KMS-11 (cell line): ENCODE results near the gene HTATIP2.
A peak's percentile ranks its signal among the peaks of the same experiment; 100 is the strongest.

Experiments
- H2AFZ ChIP-seq: fragments of 200-600 bp; sonication (generic); 2 replicates; pipeline ENCODE4 v1.6.1; 2016; ENCODE audit warnings: antibody characterized with exemption, mixed run types, low read depth
- H3K27ac ChIP-seq: fragments of 200-600 bp; sonication (generic); 2 replicates; pipeline ENCODE4 v1.6.1; 2016; ENCODE audit warnings: mild to moderate bottlenecking, mixed run types
- H3K27me3 ChIP-seq: fragments of 200-600 bp; sonication (generic); 2 replicates; pipeline ENCODE4 v1.6.1; 2017; ENCODE audit warnings: mild to moderate bottlenecking, low read depth, mixed run types, moderate library complexity; ENCODE audit not compliant: insufficient read depth
- H3K36me3 ChIP-seq: fragments of 200-600 bp; sonication (generic); 2 replicates; pipeline ENCODE4 v1.6.1; 2017; ENCODE audit warnings: mild to moderate bottlenecking, mixed run types; ENCODE audit not compliant: insufficient read depth
- H3K4me1 ChIP-seq: fragments of 200-600 bp; sonication (generic); 2 replicates; pipeline ENCODE4 v1.6.1; 2016; ENCODE audit warnings: mild to moderate bottlenecking, low read depth, mixed run types; ENCODE audit not compliant: poor library complexity, severe bottlenecking
- H3K4me2 ChIP-seq: fragments of 200-600 bp; sonication (generic); 2 replicates; pipeline ENCODE4 v1.7.0; 2016; ENCODE audit warnings: mild to moderate bottlenecking, mixed run types
- H3K4me3 ChIP-seq: fragments of 200-600 bp; sonication (generic); IDR thresholded peaks from 2 replicates; pipeline ENCODE4 v1.6.1; 2017; ENCODE audit warnings: low read depth, low read length, mixed read lengths; ENCODE audit not compliant: insufficient read depth
- H3K79me2 ChIP-seq: fragments of 200-600 bp; sonication (generic); 2 replicates; pipeline ENCODE4 v1.6.1; 2016; ENCODE audit warnings: low read depth, mixed run types; ENCODE audit not compliant: insufficient read depth
- H3K9ac ChIP-seq: fragments of 200-600 bp; sonication (generic); 2 replicates; pipeline ENCODE4 v1.6.1; 2016; ENCODE audit warnings: mild to moderate bottlenecking, mixed run types
- H4K20me1 ChIP-seq: fragments of 200-600 bp; sonication (generic); 2 replicates; pipeline ENCODE4 v1.6.1; 2016; ENCODE audit warnings: mild to moderate bottlenecking, mixed run types; ENCODE audit not compliant: insufficient read depth
- CTCF ChIP-seq: fragments of 200-600 bp; sonication (generic); conservative IDR thresholded peaks from 2 replicates; pipeline ENCODE4 v1.6.1; 2017; ENCODE audit warnings: low read depth, mild to moderate bottlenecking, antibody characterized with exemption, low read length, moderate library complexity, mixed read lengths

The HTATIP2 gene

GRCh38 chr11:20351751-20352262 lies 11.7 kb upstream of the HTATIP2 start:
- Histone ChIP-seq H3K79me2 (no peaks in the 10 kb centered on the region), H3K4me2 (no peak overlapping the region), H3K4me1 (no peaks in the 10 kb centered on the region), H3K27me3 (no peaks in the 10 kb centered on the region), H3K27ac (no peak overlapping the region), H2AFZ (no peak overlapping the region), H3K9ac (no peak overlapping the region), H3K36me3 (no peaks in the 10 kb centered on the region), H4K20me1 (no peaks in the 10 kb centered on the region), H3K4me3 (no peak overlapping the region)
- no peak for TF ChIP-seq CTCF

- Histone ChIP-seq H2AFZ (no peak overlapping the region), H3K27ac (no peak overlapping the region), H4K20me1 (no peaks in the 10 kb centered on the region), H3K4me1 (no peaks in the 10 kb centered on the region), H3K36me3 (no peaks in the 10 kb centered on the region), H3K9ac (no peak overlapping the region), H3K4me3 (no peak overlapping the region), H3K79me2 (no peaks in the 10 kb centered on the region), H3K4me2 (no peak overlapping the region), H3K27me3 (no peaks in the 10 kb centered on the region)
- TF ChIP-seq CTCF: peak; percentile 89
Observed at GRCh38 chr11:20353829-20354434, 9.6 kb upstream of the HTATIP2 start.

GRCh38 chr11:20355221-20356219 lies 8.0 kb upstream of the HTATIP2 start:
- no peaks in the 10 kb centered on the region for H4K20me1 ChIP-seq
- TF ChIP-seq CTCF: peak; percentile 74
- no peak overlapping the region for H3K4me2 ChIP-seq
- no peak overlapping the region for H2AFZ ChIP-seq
- no peaks in the 10 kb centered on the region for H3K79me2 ChIP-seq
- H3K9ac ChIP-seq: no peak overlapping the region
- H3K4me3 ChIP-seq: no peak overlapping the region
- no peaks in the 10 kb centered on the region for H3K4me1 ChIP-seq
- no peaks in the 10 kb centered on the region for H3K36me3 ChIP-seq
- no peak overlapping the region for H3K27ac ChIP-seq
- H3K27me3 ChIP-seq: no peaks in the 10 kb centered on the region

GRCh38 chr11:20357150-20357549 lies 6.4 kb upstream of the HTATIP2 start:
- H3K79me2 ChIP-seq: no peaks in the 10 kb centered on the region
- H3K9ac ChIP-seq: no peak overlapping the region
- H3K27me3 ChIP-seq: no peaks in the 10 kb centered on the region
- H3K4me1 ChIP-seq: no peaks in the 10 kb centered on the region
- no peak for TF ChIP-seq CTCF
- H3K4me2 ChIP-seq: no peak overlapping the region
- no peaks in the 10 kb centered on the region for H4K20me1 ChIP-seq
- H3K36me3 ChIP-seq: no peaks in the 10 kb centered on the region
- no peak overlapping the region for H3K27ac ChIP-seq
- H3K4me3 ChIP-seq: no peak overlapping the region
- no peak overlapping the region for H2AFZ ChIP-seq
